K562 (cell line): ENCODE measurements around the gene UBE3D.

Experiments
- CBX1 ChIP-seq: sonication (generic); IDR thresholded peaks from 2 replicates; pipeline ENCODE4 v1.6.1; 2016; ENCODE audit warnings: antibody characterized with exemption, low read depth, mild to moderate bottlenecking
- FOXA3 ChIP-seq, 2 experiments: fragments of 450-650 bp in 1 of 2; sonication (generic) in 1 of 2; formaldehyde crosslinking; IDR thresholded peaks in 1 of 2; conservative IDR thresholded peaks in 1 of 2; 2 replicates each; pipeline versions ENCODE4 v1.4.0 to v1.8.0; 2020 to 2022; ENCODE audit warnings: mild to moderate bottlenecking in 2 of 2, missing genetic modification reagents in 1 of 2
- TF ChIP-seq, protein P1 (sequence below): sonication (generic); formaldehyde crosslinking; IDR thresholded peaks from 2 replicates; pipeline ENCODE4 v1.8.0; 2022; ENCODE audit warnings: mild to moderate bottlenecking, missing genetic modification reagents, borderline replicate concordance

DNA sequence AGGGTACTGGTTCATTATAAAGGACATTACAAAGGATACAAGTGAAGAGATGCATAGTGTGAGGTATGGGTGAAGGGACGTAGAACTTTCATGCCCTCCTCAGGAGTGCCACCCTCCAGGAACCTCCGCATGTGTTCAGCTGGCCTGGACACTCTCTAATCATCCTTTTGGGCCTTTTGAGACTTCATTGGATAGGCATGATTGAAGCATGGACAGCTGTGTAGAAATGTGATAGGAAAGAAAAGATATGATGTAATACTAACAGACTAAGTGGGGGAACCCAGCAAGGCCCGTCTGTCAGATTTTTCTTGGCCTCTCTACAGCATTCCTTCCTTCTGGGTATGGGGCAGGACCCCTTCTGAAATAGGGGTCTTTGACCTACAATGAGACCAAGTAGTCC, 32.9 kb upstream of the UBE3D start:
- no peak for TF ChIP-seq FOXA3 (CRISPR knock-in tag; conservative IDR thresholded peaks at IDR 0.05 in 1 of 2, IDR thresholded peaks at IDR 0.05 in 1 of 2)
- TF ChIP-seq, protein P1, sequence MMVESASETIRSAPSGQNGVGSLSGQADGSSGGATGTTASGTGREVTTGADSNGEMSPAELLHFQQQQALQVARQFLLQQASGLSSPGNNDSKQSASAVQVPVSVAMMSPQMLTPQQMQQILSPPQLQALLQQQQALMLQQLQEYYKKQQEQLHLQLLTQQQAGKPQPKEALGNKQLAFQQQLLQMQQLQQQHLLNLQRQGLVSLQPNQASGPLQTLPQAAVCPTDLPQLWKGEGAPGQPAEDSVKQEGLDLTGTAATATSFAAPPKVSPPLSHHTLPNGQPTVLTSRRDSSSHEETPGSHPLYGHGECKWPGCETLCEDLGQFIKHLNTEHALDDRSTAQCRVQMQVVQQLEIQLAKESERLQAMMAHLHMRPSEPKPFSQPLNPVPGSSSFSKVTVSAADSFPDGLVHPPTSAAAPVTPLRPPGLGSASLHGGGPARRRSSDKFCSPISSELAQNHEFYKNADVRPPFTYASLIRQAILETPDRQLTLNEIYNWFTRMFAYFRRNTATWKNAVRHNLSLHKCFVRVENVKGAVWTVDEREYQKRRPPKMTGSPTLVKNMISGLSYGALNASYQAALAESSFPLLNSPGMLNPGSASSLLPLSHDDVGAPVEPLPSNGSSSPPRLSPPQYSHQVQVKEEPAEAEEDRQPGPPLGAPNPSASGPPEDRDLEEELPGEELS (CRISPR knock-in tag), result no peak
- TF ChIP-seq CBX1, result no peak
